Astrocyte (in vitro differentiated cells and primary cell): ENCODE measurements around the gene EFNA5.

Experiments
- CTCF ChIP-seq: IDR thresholded peaks from 2 replicates; pipeline ENCODE4 v1.5.1; 2011; ENCODE audit warnings: low read depth, mild to moderate bottlenecking, inconsistent platforms, low read length, moderate library complexity; ENCODE audit not compliant: insufficient read depth
- EZH2 ChIP-seq: IDR thresholded peaks from 2 replicates; pipeline ENCODE4 v1.6.1; 2012; ENCODE audit warnings: mild to moderate bottlenecking, low read length, inconsistent platforms; ENCODE audit not compliant: insufficient read depth

GRCh38 chr5:107391787-107392186, 278.9 kb downstream of the EFNA5 start:
- no peak for TF ChIP-seq CTCF
- no peak for TF ChIP-seq EZH2
